GM21447 (cell line): ENCODE data around the gene GNB1L.

Source experiments
- ATAC-seq: cut with Tn5 transposase; IDR thresholded peaks from one replicate; pipeline ENCODE4 v1.9.1; 2021; ENCODE audit not compliant: unreplicated experiment

Gene GNB1L

GRCh38 chr22:19755145-19755710 lies 99.4 kb downstream of the GNB1L start:
- no peak for ATAC-seq

- no peak for ATAC-seq
Observed at GRCh38 chr22:19754701-19755144, 100.0 kb downstream of the GNB1L start.

DNA sequence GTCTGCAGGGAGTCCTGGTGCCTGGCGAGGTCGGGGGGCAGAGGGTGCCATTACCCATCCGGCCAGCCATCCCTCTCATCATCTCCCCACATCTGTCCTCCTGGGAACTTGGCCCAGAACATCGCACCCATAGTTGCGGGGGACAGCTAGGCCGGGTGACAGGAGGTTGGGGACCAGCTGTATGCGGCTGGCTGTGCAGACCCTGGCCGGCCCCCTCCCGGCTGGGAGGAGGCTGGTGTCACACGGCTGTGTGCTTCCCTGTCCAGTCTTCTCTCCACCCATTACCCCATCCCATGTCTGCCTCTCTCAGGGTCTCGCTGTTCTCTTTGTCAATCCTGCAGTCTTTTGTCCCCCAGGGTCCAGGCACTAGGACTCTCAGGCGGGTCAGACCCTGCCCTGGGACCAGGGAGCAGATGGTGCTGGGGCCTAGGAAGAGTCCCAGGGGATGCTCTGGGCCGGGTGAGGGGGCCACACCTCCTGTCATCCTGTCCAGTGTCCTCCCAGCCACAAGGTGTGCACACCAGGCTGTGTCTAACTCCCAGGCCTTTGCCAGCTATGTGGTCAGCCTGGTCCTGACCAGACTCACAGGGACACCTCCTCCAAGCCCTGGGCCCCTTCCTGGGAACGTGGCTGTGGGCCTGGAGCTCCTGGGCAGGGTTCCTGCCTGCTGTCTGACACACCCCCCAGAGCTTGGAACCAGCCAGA lies 100.5 kb downstream of the GNB1L start:
- ATAC-seq: no peak

DNA sequence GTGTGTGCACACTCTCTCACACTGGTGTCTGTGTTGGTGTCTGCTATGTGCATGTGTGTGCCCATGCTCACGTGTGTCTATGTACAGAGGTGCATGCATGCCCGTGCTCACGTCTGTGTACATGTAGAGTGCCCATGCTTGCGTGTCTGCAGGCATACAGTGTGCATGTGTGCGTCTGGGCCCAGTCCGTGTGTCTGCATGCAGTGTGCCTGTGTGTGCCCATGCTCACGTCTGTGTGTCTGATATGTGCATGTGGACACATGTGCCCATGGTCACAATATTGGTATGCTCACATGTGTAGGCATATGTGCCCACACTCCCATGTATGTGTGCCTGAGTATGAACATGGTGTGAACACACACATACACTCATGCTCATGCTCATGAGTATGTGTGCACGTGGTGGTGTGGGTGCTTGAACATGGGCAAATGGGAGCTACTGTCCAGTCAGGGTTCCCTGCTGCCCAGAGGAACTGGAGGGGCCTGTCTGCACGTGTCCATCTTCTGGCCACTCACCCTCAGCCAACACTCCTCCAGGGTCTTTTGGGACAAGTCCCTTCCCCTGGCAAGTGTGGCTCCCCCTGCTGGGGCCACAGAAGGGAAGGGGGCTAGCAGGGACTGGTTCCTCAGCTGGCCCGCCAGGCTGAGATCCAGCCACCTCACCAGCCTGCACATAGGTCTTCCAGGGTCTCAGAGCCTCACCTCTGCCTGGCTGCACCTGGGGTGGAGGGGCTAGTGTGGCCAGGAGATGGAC lies 101.4 kb downstream of the GNB1L start:
- ATAC-seq: no peak

DNA sequence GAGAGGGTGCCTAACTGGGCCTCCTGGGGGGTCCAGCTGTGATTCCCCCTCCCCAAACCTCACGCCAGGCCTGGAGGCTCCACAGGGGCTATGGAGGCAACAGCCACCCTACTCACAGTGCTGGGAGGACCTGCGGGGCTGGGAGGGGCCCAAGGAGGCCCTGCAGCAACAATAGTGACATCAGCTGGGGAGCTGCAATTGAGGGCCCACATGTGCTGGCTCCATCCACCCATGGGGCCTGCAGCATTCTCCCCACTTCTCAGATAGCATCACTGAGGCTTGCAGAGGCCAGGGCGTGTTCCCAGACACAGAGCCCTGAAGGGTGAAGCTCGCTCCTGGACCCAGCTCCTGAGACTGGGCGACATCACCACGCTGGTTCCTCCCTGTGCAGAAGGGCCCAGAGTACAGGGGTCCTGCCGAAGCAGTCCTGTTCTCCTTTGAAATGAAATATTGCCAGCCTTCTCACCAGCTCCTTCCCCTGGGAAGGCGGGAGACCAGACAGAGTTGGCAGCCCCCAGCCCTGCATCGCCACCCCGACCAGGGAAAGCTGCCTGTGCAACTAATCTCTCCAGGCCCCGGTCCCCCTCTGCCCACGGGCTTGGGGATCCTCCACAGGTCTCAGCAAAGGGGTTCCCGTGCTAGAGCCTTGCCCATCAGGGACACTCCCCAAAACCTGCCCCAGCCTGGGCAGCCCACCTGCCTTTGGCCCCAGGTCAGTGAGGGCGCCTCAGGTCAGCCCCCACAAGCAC lies 103.0 kb downstream of the GNB1L start:
- no peak for ATAC-seq

- no peak for ATAC-seq
Observed at GRCh38 chr22:19750507-19751490, 103.9 kb downstream of the GNB1L start.

DNA sequence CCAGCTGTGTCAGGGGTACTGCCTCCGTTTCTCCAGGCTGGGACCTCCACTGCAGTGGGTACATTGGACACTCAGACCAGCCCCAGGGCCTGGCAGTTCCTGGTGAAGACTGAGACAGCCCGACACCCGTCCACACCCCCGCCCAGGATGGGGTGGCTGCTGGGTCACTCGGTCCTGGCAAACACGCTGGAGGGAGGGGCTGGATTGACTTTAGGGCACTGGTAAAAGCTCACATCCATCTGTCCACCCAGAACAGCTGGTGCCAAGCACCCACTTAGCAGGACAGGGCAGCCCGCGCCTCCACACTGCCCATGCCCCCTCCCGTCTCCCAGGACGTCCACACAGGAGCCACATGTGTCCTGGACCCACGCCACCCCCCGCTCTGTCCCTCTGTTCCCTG lies 104.8 kb downstream of the GNB1L start:
- ATAC-seq: no peak

DNA sequence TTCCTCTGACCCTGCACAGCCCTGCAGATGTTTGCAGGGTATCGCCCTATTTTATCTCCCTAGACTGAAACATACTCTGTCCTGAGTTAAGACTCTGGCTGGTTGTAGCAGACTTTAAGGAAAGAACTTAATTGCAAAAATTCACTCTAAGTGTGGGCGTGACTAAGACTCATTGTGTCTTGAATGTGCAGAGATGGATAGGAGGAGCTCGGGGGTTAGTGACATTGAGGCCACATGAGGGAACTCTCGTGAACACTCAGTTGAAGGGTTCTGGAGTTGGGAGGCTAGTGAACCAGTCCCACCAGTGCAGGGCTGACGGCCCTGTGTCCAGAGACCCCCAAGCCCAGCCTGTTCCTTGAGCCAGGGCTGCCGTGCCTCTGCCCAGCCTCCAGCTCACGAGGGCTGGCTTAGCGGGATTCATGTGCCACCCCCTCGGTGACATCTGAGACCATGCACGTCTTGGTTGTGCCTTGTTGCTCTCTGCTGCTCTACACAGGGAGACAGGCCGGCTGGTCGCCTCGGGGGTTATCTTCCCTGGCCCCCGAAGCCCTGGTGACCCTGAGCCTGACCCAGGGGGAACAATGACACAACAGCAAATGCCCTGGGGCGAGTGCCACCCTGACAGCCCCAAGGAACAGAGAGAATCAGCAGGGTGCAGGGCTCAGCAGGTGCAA lies 105.5 kb downstream of the GNB1L start:
- no peak for ATAC-seq

- no peak for ATAC-seq
Observed at GRCh38 chr22:19748139-19748538, 106.5 kb downstream of the GNB1L start.

DNA sequence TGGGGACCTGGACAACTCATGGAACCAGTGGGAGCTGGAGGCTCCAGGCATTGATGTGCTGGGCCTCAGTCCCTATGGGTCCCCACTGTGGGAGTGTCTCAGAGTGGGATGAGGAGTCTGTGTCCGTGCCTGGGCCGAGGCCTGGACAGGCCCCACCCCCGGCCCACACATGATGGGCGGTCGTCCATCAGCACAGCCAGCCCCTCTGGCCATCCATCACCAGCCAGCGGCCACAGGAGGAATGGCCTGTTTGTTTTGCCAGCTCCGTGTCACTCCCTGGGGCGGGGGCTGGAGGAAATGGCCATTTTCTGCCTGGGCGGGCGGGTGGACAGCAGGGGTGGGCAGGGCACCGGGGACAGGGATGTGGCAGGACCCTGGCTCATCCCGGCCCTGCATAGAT lies 107.1 kb downstream of the GNB1L start:
- no peak for ATAC-seq

- no peak for ATAC-seq
Observed at GRCh38 chr22:19746726-19747125, 107.9 kb downstream of the GNB1L start.

GRCh38 chr22:19745155-19746101 lies 109.2 kb downstream of the GNB1L start:
- ATAC-seq: no peak

DNA sequence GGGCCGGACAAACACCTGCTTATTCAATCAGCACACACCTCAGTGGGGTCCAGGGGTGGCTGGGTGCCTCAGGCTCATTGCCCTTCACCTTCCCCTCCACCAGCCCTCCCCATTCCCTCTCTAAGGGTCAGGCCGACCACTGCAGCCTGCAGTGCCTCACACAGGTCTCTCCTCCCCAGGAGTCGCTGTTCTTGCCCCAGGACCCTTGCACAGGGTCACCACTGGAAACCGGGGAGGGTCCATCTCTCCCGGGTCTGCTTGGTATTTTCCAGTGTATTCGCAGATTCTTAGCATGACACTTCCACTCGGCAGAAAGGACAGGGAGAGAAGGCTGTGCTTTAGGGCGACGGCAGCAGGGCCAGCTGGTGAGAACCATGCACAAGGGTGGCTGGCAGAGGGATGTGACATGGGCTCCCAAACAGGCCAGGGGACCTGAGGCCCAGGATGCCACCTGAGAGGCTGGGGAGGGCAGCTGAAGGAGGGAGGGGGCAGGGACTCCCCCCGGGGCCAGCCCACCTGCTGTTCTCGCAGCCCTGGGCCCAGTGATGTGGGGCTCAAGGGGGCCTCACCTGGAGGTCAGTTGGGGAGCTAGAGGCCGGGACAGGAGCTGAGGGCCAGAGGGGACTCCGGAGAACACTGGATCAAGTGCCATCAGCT lies 110.2 kb downstream of the GNB1L start:
- no peak for ATAC-seq

GRCh38 chr22:19743651-19744050 lies 111.0 kb downstream of the GNB1L start:
- ATAC-seq: no peak

DNA sequence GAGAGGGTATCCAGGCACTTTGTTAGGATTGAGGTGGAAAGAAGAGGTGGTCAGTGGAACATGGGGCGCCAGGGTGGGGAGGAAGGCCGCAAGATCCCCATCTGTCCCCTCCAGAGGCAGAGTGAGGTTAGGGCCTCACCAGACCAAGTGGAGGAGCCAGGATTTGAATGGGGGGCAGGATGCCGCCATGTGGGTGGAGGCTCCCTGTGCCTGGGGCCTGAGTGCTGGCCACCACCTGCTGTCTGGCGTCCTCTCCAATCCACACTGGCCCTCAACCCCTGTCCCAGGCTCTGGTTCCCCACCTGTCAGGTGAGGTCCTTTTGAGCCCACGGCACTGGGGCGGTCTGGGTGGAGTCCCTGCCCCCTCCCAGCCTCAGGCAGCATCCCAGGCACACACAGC lies 111.6 kb downstream of the GNB1L start:
- ATAC-seq: no peak

GRCh38 chr22:19742160-19743066 lies 112.3 kb downstream of the GNB1L start:
- no peak for ATAC-seq

- ATAC-seq: no peak
Observed at GRCh38 chr22:19741053-19741452, 113.6 kb downstream of the GNB1L start.
